Measurements from ENCODE around the gene CEACAM8. TPM values are rescaled to one million over a fixed set of nuclear protein-coding genes. Genes with fewer than 3 reads are reported as not detected.
"Not testable (repeated sequence)": the region's sequence is repeated elsewhere in the genome, so short reads cannot be mapped to it uniquely, and the experiment has no call there.

The CEACAM8 gene
- total RNA-seq, 1 donor = not detected

DNA sequence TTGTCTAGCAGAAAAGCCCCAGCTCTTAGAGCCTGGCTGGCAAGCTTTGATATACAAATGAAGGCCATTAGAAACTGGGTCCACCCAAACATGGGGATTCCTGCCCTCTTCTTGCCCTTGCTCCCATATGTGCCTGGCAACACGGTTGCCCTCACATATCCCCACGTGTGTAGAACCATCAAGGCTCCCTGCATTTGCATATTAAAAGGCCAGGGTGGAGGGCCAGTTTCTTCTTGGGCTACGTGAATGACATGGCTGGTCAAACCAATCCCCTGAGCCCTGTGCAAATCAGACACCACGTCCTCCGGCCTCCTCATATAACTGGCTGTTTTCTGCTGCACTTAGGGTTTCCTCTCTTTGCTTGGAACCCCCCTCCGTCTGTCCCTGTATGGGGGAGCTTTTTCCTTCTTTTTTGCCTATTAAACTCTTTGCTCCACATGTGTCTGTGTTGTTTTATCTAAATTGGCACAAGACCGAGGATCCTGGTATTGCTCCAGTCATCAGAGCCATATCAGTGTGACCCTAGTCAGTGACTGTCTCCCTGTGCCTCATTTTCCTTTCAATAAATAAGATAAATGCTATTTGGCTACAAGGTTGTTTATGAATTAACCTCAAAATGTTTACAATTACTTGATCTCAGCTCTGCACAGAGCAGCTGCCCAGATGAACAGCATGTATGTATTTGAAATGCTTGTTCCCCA, 36.1 kb downstream of the CEACAM8 start:
- H3K27ac ChIP-seq (ENCODE audit: low read depth, low read length) = no peak overlapping the region
- DNase-seq (ENCODE audit: insufficient read length, low spot score, missing footprints) = no peak
- TF ChIP-seq, protein P1, sequence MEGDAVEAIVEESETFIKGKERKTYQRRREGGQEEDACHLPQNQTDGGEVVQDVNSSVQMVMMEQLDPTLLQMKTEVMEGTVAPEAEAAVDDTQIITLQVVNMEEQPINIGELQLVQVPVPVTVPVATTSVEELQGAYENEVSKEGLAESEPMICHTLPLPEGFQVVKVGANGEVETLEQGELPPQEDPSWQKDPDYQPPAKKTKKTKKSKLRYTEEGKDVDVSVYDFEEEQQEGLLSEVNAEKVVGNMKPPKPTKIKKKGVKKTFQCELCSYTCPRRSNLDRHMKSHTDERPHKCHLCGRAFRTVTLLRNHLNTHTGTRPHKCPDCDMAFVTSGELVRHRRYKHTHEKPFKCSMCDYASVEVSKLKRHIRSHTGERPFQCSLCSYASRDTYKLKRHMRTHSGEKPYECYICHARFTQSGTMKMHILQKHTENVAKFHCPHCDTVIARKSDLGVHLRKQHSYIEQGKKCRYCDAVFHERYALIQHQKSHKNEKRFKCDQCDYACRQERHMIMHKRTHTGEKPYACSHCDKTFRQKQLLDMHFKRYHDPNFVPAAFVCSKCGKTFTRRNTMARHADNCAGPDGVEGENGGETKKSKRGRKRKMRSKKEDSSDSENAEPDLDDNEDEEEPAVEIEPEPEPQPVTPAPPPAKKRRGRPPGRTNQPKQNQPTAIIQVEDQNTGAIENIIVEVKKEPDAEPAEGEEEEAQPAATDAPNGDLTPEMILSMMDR (IDR thresholded peaks at IDR 0.05; ENCODE audit: extremely low read depth, low read depth, low read length) = no peak
- H3K27me3 ChIP-seq (ENCODE audit: insufficient read depth, low read length) = peaks cover 48% of the 10 kb centered on the region
- no peak overlapping the region for H3K4me3 ChIP-seq (ENCODE audit: insufficient read depth, low read length)
- no peaks in the 10 kb centered on the region for H3K36me3 ChIP-seq (ENCODE audit: insufficient read depth, low read length)
- no peak overlapping the region for H2AFZ ChIP-seq (ENCODE audit: low read length)
- H3K4me1 ChIP-seq (ENCODE audit: insufficient read depth, low read length) = no peaks in the 10 kb centered on the region
- H3K9me3 ChIP-seq (ENCODE audit: low read depth, low read length) = peaks cover 2% of the 10 kb centered on the region
- H3K4me2 ChIP-seq (ENCODE audit: insufficient read depth, low read length) = no peak overlapping the region
- no peaks in the 10 kb centered on the region for H3K79me2 ChIP-seq (ENCODE audit: insufficient read depth, low read length)
- peaks cover 7% of the 10 kb centered on the region for H4K20me1 ChIP-seq (ENCODE audit: insufficient read depth, low read length)

DNA sequence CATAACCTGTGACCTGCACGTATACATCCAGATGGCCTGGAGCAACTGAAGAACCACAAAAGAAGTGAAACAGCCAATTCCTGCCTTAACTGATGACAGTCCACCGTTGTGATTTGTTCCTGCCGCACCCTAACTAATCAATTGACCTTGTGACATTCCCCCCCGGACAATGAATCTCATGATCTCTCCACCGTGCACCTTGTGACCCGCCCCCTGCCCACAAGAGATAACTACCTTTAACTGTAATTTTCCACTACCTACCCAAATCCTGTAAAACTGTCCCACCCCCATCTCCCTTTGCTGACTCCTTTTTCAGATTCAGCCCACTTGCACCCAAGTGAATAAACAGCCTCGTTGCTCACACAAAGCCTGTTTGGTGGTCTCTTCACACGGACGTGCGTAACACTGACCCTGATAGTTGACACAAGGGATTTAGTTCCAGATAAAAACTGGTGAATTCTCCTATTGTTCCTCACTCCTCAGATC, 37.3 kb downstream of the CEACAM8 start:
- H4K20me1 ChIP-seq (ENCODE audit: insufficient read depth, low read length) = peaks cover 11% of the 10 kb centered on the region
- H3K36me3 ChIP-seq (ENCODE audit: insufficient read depth, low read length); H3K4me3 ChIP-seq (ENCODE audit: insufficient read depth, low read length); DNase-seq (ENCODE audit: insufficient read length, low spot score, missing footprints); H2AFZ ChIP-seq (ENCODE audit: low read length); H3K9me3 ChIP-seq (ENCODE audit: low read depth, low read length); H3K4me2 ChIP-seq (ENCODE audit: insufficient read depth, low read length); H3K27ac ChIP-seq (ENCODE audit: low read depth, low read length); H3K79me2 ChIP-seq (ENCODE audit: insufficient read depth, low read length); H3K4me1 ChIP-seq (ENCODE audit: insufficient read depth, low read length): not testable (repeated sequence)
- peaks cover 53% of the 10 kb centered on the region for H3K27me3 ChIP-seq (ENCODE audit: insufficient read depth, low read length)

DNA sequence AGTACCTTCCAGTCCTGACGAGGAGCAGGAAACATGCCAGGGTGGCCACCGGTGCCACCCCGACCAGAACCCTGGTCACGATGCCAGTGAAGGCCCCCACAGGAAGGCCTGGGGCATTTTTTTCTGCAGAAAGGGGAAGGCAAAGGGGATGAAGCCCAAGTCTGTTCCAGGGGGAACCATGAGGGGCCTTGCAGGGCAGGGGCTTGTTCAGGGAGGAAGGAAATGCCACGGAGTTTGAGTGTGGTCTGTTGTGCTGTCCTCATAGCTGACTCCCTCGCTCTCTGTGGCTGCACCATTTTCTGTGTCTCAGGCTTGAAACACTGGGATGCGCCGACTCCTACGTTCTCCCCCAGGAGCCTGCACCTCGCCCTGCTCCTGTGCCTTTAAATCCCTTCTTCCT, 38.9 kb downstream of the CEACAM8 start:
- TF ChIP-seq, protein P1 (IDR thresholded peaks at IDR 0.05; ENCODE audit: extremely low read depth, low read depth, low read length) = no peak
- Histone ChIP-seq H3K27ac (ENCODE audit: low read depth, low read length) (no peak overlapping the region), H3K9me3 (ENCODE audit: low read depth, low read length) (peaks cover 2% of the 10 kb centered on the region), H3K36me3 (ENCODE audit: insufficient read depth, low read length) (no peaks in the 10 kb centered on the region), H3K27me3 (ENCODE audit: insufficient read depth, low read length) (peaks cover 51% of the 10 kb centered on the region), H3K4me3 (ENCODE audit: insufficient read depth, low read length) (no peak overlapping the region), H2AFZ (ENCODE audit: low read length) (no peak overlapping the region), H3K4me1 (ENCODE audit: insufficient read depth, low read length) (no peaks in the 10 kb centered on the region), H3K79me2 (ENCODE audit: insufficient read depth, low read length) (no peaks in the 10 kb centered on the region), H4K20me1 (ENCODE audit: insufficient read depth, low read length) (peaks cover 11% of the 10 kb centered on the region), H3K4me2 (ENCODE audit: insufficient read depth, low read length) (no peak overlapping the region)
- DNase-seq (ENCODE audit: insufficient read length, low spot score, missing footprints) = peak; percentile 8

DNA sequence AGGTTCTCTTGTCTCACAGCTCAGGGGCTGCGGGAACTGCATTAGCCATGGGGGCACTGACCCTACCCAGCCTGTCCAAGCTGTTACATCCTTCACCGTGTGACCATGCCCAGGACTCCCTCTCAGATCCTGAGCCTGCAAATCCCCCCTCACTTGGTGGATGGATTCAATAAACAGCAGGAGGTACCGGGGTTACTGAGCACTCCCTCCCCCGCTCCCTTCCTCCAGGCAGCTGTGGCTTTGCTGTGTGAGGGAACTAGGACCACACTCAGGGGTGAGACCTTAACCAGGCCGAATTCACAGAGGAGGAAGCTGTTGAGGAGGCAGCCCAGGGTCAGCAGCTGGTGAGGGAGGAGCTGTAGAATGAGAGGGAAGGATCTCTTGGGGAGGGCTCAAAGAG, 39.4 kb downstream of the CEACAM8 start:
- Histone ChIP-seq H3K79me2 (ENCODE audit: insufficient read depth, low read length) (no peaks in the 10 kb centered on the region), H3K27me3 (ENCODE audit: insufficient read depth, low read length) (peaks cover 50% of the 10 kb centered on the region), H3K4me1 (ENCODE audit: insufficient read depth, low read length) (no peaks in the 10 kb centered on the region), H2AFZ (ENCODE audit: low read length) (no peak overlapping the region), H3K9me3 (ENCODE audit: low read depth, low read length) (peaks cover 2% of the 10 kb centered on the region), H3K36me3 (ENCODE audit: insufficient read depth, low read length) (no peaks in the 10 kb centered on the region), H4K20me1 (ENCODE audit: insufficient read depth, low read length) (peaks cover 11% of the 10 kb centered on the region), H3K4me2 (ENCODE audit: insufficient read depth, low read length) (no peak overlapping the region), H3K4me3 (ENCODE audit: insufficient read depth, low read length) (no peak overlapping the region), H3K27ac (ENCODE audit: low read depth, low read length) (no peak overlapping the region)
- TF ChIP-seq, protein P1 (IDR thresholded peaks at IDR 0.05; ENCODE audit: extremely low read depth, low read depth, low read length) = no peak
- peak; percentile 19 for DNase-seq (ENCODE audit: insufficient read length, low spot score, missing footprints)
